SKM-1 treated with dmso at 0.1 percent for 144 hours (cell line): ENCODE data around the gene ZNF611.
"Not testable (repeated sequence)": the region's sequence is repeated elsewhere in the genome, so short reads cannot be mapped to it uniquely, and the experiment has no call there.

Experiments
- DNase-seq: peaks from one replicate; lab custom pipeline; 2025; ENCODE audit not compliant: unreplicated experiment; lab: John Stamatoyannopoulos, UW

ZNF611 gene

GRCh38 chr19:52734893-52735661, at the start of gene ZNF611:
Gene ZNF611, minus strand, starts transcription at chr19:52735044. Its CDS starts 19,150 bp downstream, at chr19:52715894.
- DNase-seq: peak; percentile 50

GRCh38 chr19:52782864-52783263, 48.0 kb upstream of the ZNF611 start:
- DNase-seq: not testable (repeated sequence)

- no peak for DNase-seq
Measured at GRCh38 chr19:52778811-52779210, 44.0 kb upstream of the ZNF611 start.

GRCh38 chr19:52756447-52756846, 21.6 kb upstream of the ZNF611 start:
- not testable (repeated sequence) for DNase-seq

GRCh38 chr19:52749780-52750179, 14.9 kb upstream of the ZNF611 start:
- no peak for DNase-seq

- no peak for DNase-seq
Measured at GRCh38 chr19:52748336-52748950, 13.6 kb upstream of the ZNF611 start.

- not testable (repeated sequence) for DNase-seq
Measured at GRCh38 chr19:52745919-52746318, 11.1 kb upstream of the ZNF611 start.

GRCh38 chr19:52743091-52743490, 8.2 kb upstream of the ZNF611 start:
- no peak for DNase-seq

GRCh38 chr19:52742516-52742915, 7.7 kb upstream of the ZNF611 start:
- no peak for DNase-seq

GRCh38 chr19:52741951-52742485, 7.2 kb upstream of the ZNF611 start:
- no peak for DNase-seq

- DNase-seq: not testable (repeated sequence)
Measured at GRCh38 chr19:52741371-52741770, 6.5 kb upstream of the ZNF611 start.

- DNase-seq: no peak
Measured at GRCh38 chr19:52739576-52739975, 4.7 kb upstream of the ZNF611 start.

GRCh38 chr19:52735734-52736133, 890 bp upstream of the ZNF611 start:
- DNase-seq: no peak

GRCh38 chr19:52734331-52734892, 432 bp downstream of the ZNF611 start:
- no peak for DNase-seq

- not testable (repeated sequence) for DNase-seq
Measured at GRCh38 chr19:52726051-52726450, 8.8 kb downstream of the ZNF611 start.

GRCh38 chr19:52725528-52725961, 9.3 kb downstream of the ZNF611 start:
- DNase-seq: no peak

- DNase-seq: no peak
Measured at GRCh38 chr19:52724701-52725514, 9.9 kb downstream of the ZNF611 start.

GRCh38 chr19:52723907-52724598, 10.8 kb downstream of the ZNF611 start:
- DNase-seq: not testable (repeated sequence)

GRCh38 chr19:52722062-52723003, 12.5 kb downstream of the ZNF611 start:
- DNase-seq: no peak
